Endodermal cell (in vitro differentiated cells): Measurements from ENCODE around the gene EFCAB6. TPM values are rescaled to one million over a fixed set of nuclear protein-coding genes. Genes with fewer than 3 reads are reported as not detected.
A peak's percentile ranks its signal among the peaks of the same experiment; 100 is the strongest.

Experiments
- DNase-seq: peaks from one replicate; pipeline ENCODE4 v3.0.0-alpha.2; 2017
- H3K27ac ChIP-seq: 2 replicates; pipeline ENCODE4 v1.5.1; 2013; ENCODE audit warnings: mild to moderate bottlenecking, low read depth, low read length, moderate library complexity
- H3K27me3 ChIP-seq: 2 replicates; pipeline ENCODE4 v1.6.1; 2013; ENCODE audit warnings: mild to moderate bottlenecking, low read length, moderate library complexity; ENCODE audit not compliant: insufficient read depth, control insufficient read depth, poor library complexity, severe bottlenecking
- H3K36me3 ChIP-seq: 2 replicates; pipeline ENCODE4 v1.7.0; 2013; ENCODE audit warnings: mild to moderate bottlenecking, low read length, moderate library complexity; ENCODE audit not compliant: control insufficient read depth, insufficient read depth
- H3K4me1 ChIP-seq: one replicate; pipeline ENCODE4 v1.7.0; 2013; ENCODE audit warnings: low read length; ENCODE audit not compliant: control insufficient read depth, insufficient read depth
- H3K4me3 ChIP-seq: 2 replicates; pipeline ENCODE4 v1.5.1; 2013; ENCODE audit warnings: mild to moderate bottlenecking, low read length, moderate library complexity
- H3K9ac ChIP-seq: 2 replicates; pipeline ENCODE4 v1.6.1; 2013; ENCODE audit warnings: mild to moderate bottlenecking, low read length, moderate library complexity; ENCODE audit not compliant: poor library complexity, severe bottlenecking; ENCODE audit errors: extremely low read depth
- H3K9me3 ChIP-seq: 2 replicates; pipeline ENCODE4 v1.6.1; 2013; ENCODE audit warnings: mild to moderate bottlenecking, low read length, moderate library complexity; ENCODE audit not compliant: control insufficient read depth
- H3K27ac Mint-ChIP-seq: 2 replicates; pipeline ENCODE4 v1.8.0; 2020; ENCODE audit warnings: mixed read lengths
- H3K27me3 Mint-ChIP-seq: 2 replicates; pipeline ENCODE4 v1.8.0; 2021; ENCODE audit warnings: mild to moderate bottlenecking, mixed read lengths; ENCODE audit not compliant: insufficient read depth
- H3K36me3 Mint-ChIP-seq: 2 replicates; pipeline ENCODE4 v1.8.0; 2020; ENCODE audit warnings: low read depth, mixed read lengths
- H3K4me1 Mint-ChIP-seq: 2 replicates; pipeline ENCODE4 v1.8.0; 2020; ENCODE audit warnings: mixed read lengths
- H3K4me3 Mint-ChIP-seq: 2 replicates; pipeline ENCODE4 v1.8.0; 2020; ENCODE audit warnings: mild to moderate bottlenecking, moderate library complexity, mixed read lengths
- H3K9me3 Mint-ChIP-seq: 2 replicates; pipeline ENCODE4 v1.8.0; 2020; ENCODE audit warnings: mild to moderate bottlenecking, mixed read lengths
- CTCF ChIP-seq: fragments of 200-600 bp; sonication (generic); conservative IDR thresholded peaks from 2 replicates; pipeline ENCODE4 v1.5.0; 2021; ENCODE audit warnings: antibody characterized with exemption, mild to moderate bottlenecking
- WGBS, 2 experiments: methylation state at CpG; one replicate each; pipeline versions ENCODE4 v1.1.5 to v1.1.7; 2013; ENCODE audit warnings: missing lambda C conversion rate in 2 of 2, mixed read lengths in 1 of 2; ENCODE audit not compliant: insufficient coverage in 1 of 2, insufficient read length in 1 of 2; 5-methylcytosine and 5-hydroxymethylcytosine counted together
- long read RNA-seq, 4 experiments: library from polyadenylated mRNA in 2 of 4; library from RNA in 1 of 4; library from capped mRNA in 1 of 4; stranded (forward) in 3 of 4; unstranded in 1 of 4; transcript quantifications; one replicate each; pipeline ENCODE4 v2.0.0, GENCODE V29; 2020 to 2021; ENCODE audit warnings: inconsistent platforms in 1 of 4
- polyA plus RNA-seq, 2 experiments: library from polyadenylated mRNA; stranded (reverse); fragments of 50-300 nt; gene quantifications; one replicate each; pipeline ENCODE4 v1.2.3, GENCODE V29; 2013
- total RNA-seq, 2 donors: library from RNA; stranded (reverse); fragmentation: NEBNext Ultra II Directional in 1 of 2; extraction: Animal tissue kit (Norgen Biotek cat#: 25700) in 1 of 2; gene quantifications; 2 replicates in 1 of 2; 3 replicates in 1 of 2; pipeline ENCODE4 v1.2.1, GENCODE V29; 2021

Gene EFCAB6
- 1 to 10 TPM; 1.8 to 2.0 TPM for total RNA-seq
- polyA plus RNA-seq (2013, experiment 1 of 2), result 1.7 TPM
- polyA plus RNA-seq (2013, experiment 2 of 2), result 0.83 TPM
- long read RNA-seq, experiment 1, partial matches to known transcripts, result 1 of 1 reads
- long read RNA-seq, experiment 1, other reads (novel, unspliced or antisense), result 0 of 1 reads
- long read RNA-seq, experiment 2, partial matches to known transcripts, result 0 of 4 reads
- long read RNA-seq, experiment 2, other reads (novel, unspliced or antisense), result 4 of 4 reads
- long read RNA-seq, experiment 3, partial matches to known transcripts, result 2 of 6 reads
- long read RNA-seq, experiment 3, other reads (novel, unspliced or antisense), result 4 of 6 reads
- long read RNA-seq, experiment 4, partial matches to known transcripts, result 2 of 5 reads
- long read RNA-seq, experiment 4, other reads (novel, unspliced or antisense), result 3 of 5 reads

- Histone ChIP-seq H3K27ac (peak within 1 kb of the TSS; percentile 6), H3K9ac (peak within 1 kb of the TSS; percentile 61), H3K9me3 (no peaks in the 10 kb centered on the region), H3K4me1 (peaks cover 6% of the 10 kb centered on the region), H3K27me3 (no peaks in the 10 kb centered on the region), H3K4me3 (peak within 1 kb of the TSS; percentile 93), H3K36me3 (no peaks in the 10 kb centered on the region)
- peaks cover 14% of the 10 kb centered on the region for H3K4me1 Mint-ChIP-seq
- peak within 1 kb of the TSS; percentile 81 for H3K4me3 Mint-ChIP-seq
- H3K9me3 Mint-ChIP-seq, result no peaks in the 10 kb centered on the region
- DNase-seq, result peak; percentile 96
- TF ChIP-seq CTCF, result no peak
- 1% methylated on average over 22 to 55 of the region's 55 CpGs for WGBS, 2 experiments
- peaks cover 5% of the 10 kb centered on the region for H3K36me3 Mint-ChIP-seq
- peak within 1 kb of the TSS; percentile 93 for H3K27ac Mint-ChIP-seq
- peaks cover 3% of the 10 kb centered on the region for H3K27me3 Mint-ChIP-seq
Observed at GRCh38 chr22:43812149-43812842, at the start of gene EFCAB6. Gene EFCAB6, minus strand, starts transcription at chr22:43812305. Its CDS starts 29,987 bp downstream, at chr22:43782318.

- no peak for TF ChIP-seq CTCF
- H3K36me3 ChIP-seq, result no peaks in the 10 kb centered on the region
- H3K9ac ChIP-seq, result peak overlapping the region; percentile 29
- WGBS, 2 experiments, result 43 to 49% methylated on average over 6 to 9 of the region's 9 CpGs
- peaks cover 11% of the 10 kb centered on the region for H3K9me3 Mint-ChIP-seq
- no peaks in the 10 kb centered on the region for H3K27me3 ChIP-seq
- peaks cover 6% of the 10 kb centered on the region for H3K4me1 ChIP-seq
- no peak overlapping the region for H3K27ac ChIP-seq
- H3K4me1 Mint-ChIP-seq, result peaks cover 14% of the 10 kb centered on the region
- H3K9me3 ChIP-seq, result peaks cover 10% of the 10 kb centered on the region
- H3K36me3 Mint-ChIP-seq, result peaks cover 19% of the 10 kb centered on the region
- peak overlapping the region; percentile 86 for H3K4me3 ChIP-seq
- peaks cover 4% of the 10 kb centered on the region for H3K27me3 Mint-ChIP-seq
- DNase-seq, result no peak
- peak overlapping the region; percentile 87 for H3K27ac Mint-ChIP-seq
- H3K4me3 Mint-ChIP-seq, result peak overlapping the region; percentile 69
Observed at GRCh38 chr22:43861529-43861928, 49.4 kb upstream of the EFCAB6 start.

- Mint-ChIP-seq H3K4me1 (peaks cover 16% of the 10 kb centered on the region), H3K9me3 (peaks cover 14% of the 10 kb centered on the region), H3K4me3 (peak overlapping the region; percentile 69), H3K27ac (no peak overlapping the region), H3K36me3 (peaks cover 19% of the 10 kb centered on the region), H3K27me3 (peaks cover 4% of the 10 kb centered on the region)
- Histone ChIP-seq H3K36me3 (no peaks in the 10 kb centered on the region), H3K27me3 (no peaks in the 10 kb centered on the region), H3K4me1 (peaks cover 6% of the 10 kb centered on the region), H3K9me3 (peaks cover 10% of the 10 kb centered on the region), H3K9ac (no peak overlapping the region), H3K27ac (no peak overlapping the region), H3K4me3 (peak overlapping the region; percentile 86)
- TF ChIP-seq CTCF, result no peak
- peak; percentile 49 for DNase-seq
- WGBS, 2 experiments, result 91% methylated on average over 12 of the region's 12 CpGs
Observed at GRCh38 chr22:43860831-43861230, 48.7 kb upstream of the EFCAB6 start.
